Lung (tissue), 12 donors: ENCODE data around the gene HRCT1. TPM values are rescaled to one million over a fixed set of nuclear protein-coding genes. Genes with fewer than 3 reads are reported as not detected.

ENCODE experiments used
- ATAC-seq: fragments of 200-7000 bp; cut with Tn5 transposase; one replicate; pipeline ENCODE4 v1.9.1; 2020; ENCODE audit warnings: moderate number of reproducible peaks; ENCODE audit not compliant: insufficient read depth, low FRiP score
- DNase-seq, 3 donors: peaks; one replicate each; pipeline ENCODE4 v3.0.0-alpha.2; 2013 to 2017
- H3K27ac ChIP-seq, 2 donors: one replicate each; pipeline ENCODE4 v1.5.1; 2013; ENCODE audit warnings: mild to moderate bottlenecking in 2 of 2, moderate library complexity in 2 of 2, control low read depth in 1 of 2, inconsistent platforms in 1 of 2, low read depth in 1 of 2, low read length in 1 of 2
- H3K27me3 ChIP-seq, 3 donors: one replicate each; pipeline ENCODE4 v1.5.1; 2013; ENCODE audit warnings: low read length in 2 of 3; ENCODE audit not compliant: control insufficient read depth in 3 of 3, insufficient read depth in 3 of 3
- H3K36me3 ChIP-seq, 4 donors: one replicate each; pipeline ENCODE4 v1.5.1; 2013; ENCODE audit warnings: low read length in 4 of 4, mild to moderate bottlenecking in 1 of 4, moderate library complexity in 1 of 4; ENCODE audit not compliant: control insufficient read depth in 4 of 4, insufficient read depth in 4 of 4
- H3K4me1 ChIP-seq, 5 donors: one replicate each; pipeline ENCODE4 v1.5.1; 2013; ENCODE audit warnings: low read length in 5 of 5, mild to moderate bottlenecking in 2 of 5, moderate library complexity in 1 of 5; ENCODE audit not compliant: control insufficient read depth in 5 of 5, insufficient read depth in 5 of 5
- H3K4me3 ChIP-seq: one replicate; pipeline ENCODE4 v1.5.1; 2013; ENCODE audit warnings: mild to moderate bottlenecking, control low read depth, moderate library complexity
- H3K9ac ChIP-seq, 2 donors: one replicate each; pipeline ENCODE4 v1.5.1; 2013; ENCODE audit warnings: low read length in 2 of 2, control low read depth in 1 of 2; ENCODE audit not compliant: insufficient read depth in 1 of 2
- H3K9me3 ChIP-seq, 4 donors: one replicate each; pipeline ENCODE4 v1.5.1; 2013; ENCODE audit warnings: low read length in 3 of 4, mild to moderate bottlenecking in 1 of 4, moderate library complexity in 1 of 4; ENCODE audit not compliant: control insufficient read depth in 4 of 4, insufficient read depth in 3 of 4
- CTCF ChIP-seq: IDR thresholded peaks from 2 replicates; pipeline ENCODE4 v1.5.1; 2012; ENCODE audit warnings: mild to moderate bottlenecking; ENCODE audit errors: control extremely low read depth, extremely low read depth
- WGBS, 2 donors: extraction: QIAGEN DNeasy Blood & Tissue Kit; methylation state at CpG; one replicate each; pipeline ENCODE4 v1.1.7; 2013; 5-methylcytosine and 5-hydroxymethylcytosine counted together
- polyA plus RNA-seq, 2 donors: library from polyadenylated mRNA; stranded (reverse); fragments of 200-250 nt; gene quantifications; one replicate each; pipeline ENCODE4 v1.2.1, GENCODE V29; 2013
- total RNA-seq, 2 donors: library from RNA; depleted of rRNA in 1 of 2; stranded (reverse); fragments of >200 nt in 1 of 2; gene quantifications; one replicate each; pipeline ENCODE4 v1.2.1, GENCODE V29; 2014 to 2021
- donor health status: control.
- donor health status: control.
- donor health status: Bipolar disorder and iron deficiency.
- donor health status: healthy.
- donor health status: DM: yes; HTN: yes; CAD: no.

Gene HRCT1
- total and polyA plus RNA-seq, 4 donors: 1.7 to 14.1 (median 6.3) TPM; not detected in 1

GRCh38 chr9:35861161-35861897 lies 44.7 kb upstream of the HRCT1 start:
- H3K36me3 ChIP-seq: no peaks in the 10 kb centered on the region
- DNase-seq: no peak
- H3K27me3 ChIP-seq: no peaks in the 10 kb centered on the region
- 73 to 74% methylated on average over 12 of the region's 12 CpGs for WGBS, 2 donors
- H3K9ac ChIP-seq: no peak overlapping the region
- no peak overlapping the region for H3K27ac ChIP-seq
- H3K4me1 ChIP-seq: peaks cover 0 to 11% (median 0%) of the 10 kb centered on the region in 5 donors
- no peak for TF ChIP-seq CTCF
- H3K4me3 ChIP-seq: no peak overlapping the region
- no peak for ATAC-seq
- H3K9me3 ChIP-seq: no peaks in the 10 kb centered on the region

GRCh38 chr9:35862328-35862727 lies 43.7 kb upstream of the HRCT1 start:
- no peak overlapping the region for H3K9ac ChIP-seq
- ATAC-seq: no peak
- H3K27ac ChIP-seq: no peak overlapping the region
- no peaks in the 10 kb centered on the region for H3K27me3 ChIP-seq
- no peaks in the 10 kb centered on the region for H3K36me3 ChIP-seq
- DNase-seq: no peak
- H3K4me1 ChIP-seq: peaks cover 0 to 11% (median 0%) of the 10 kb centered on the region in 5 donors
- no peak for TF ChIP-seq CTCF
- no peak overlapping the region for H3K4me3 ChIP-seq
- 87 to 88% methylated on average over 4 of the region's 4 CpGs for WGBS, 2 donors
- no peaks in the 10 kb centered on the region for H3K9me3 ChIP-seq

- DNase-seq (no peak), ATAC-seq (no peak)
- no peaks in the 10 kb centered on the region for H3K36me3 ChIP-seq
- 76 to 82% methylated on average over 8 of the region's 8 CpGs for WGBS, 2 donors
- H3K27ac ChIP-seq: no peak overlapping the region
- H3K27me3 ChIP-seq: no peaks in the 10 kb centered on the region
- no peak for TF ChIP-seq CTCF
- H3K9ac ChIP-seq: no peak overlapping the region
- no peak overlapping the region for H3K4me3 ChIP-seq
- H3K4me1 ChIP-seq: peaks cover 0 to 11% (median 0%) of the 10 kb centered on the region in 5 donors
- no peaks in the 10 kb centered on the region for H3K9me3 ChIP-seq
Measured at GRCh38 chr9:35863583-35863982, 42.4 kb upstream of the HRCT1 start.
